ENCODE data around the gene TECR.
A peak's percentile ranks its signal among the peaks of the same experiment; 100 is the strongest.
"Not testable (repeated sequence)": the region's sequence is repeated elsewhere in the genome, so short reads cannot be mapped to it uniquely, and the experiment has no call there.

Gene TECR

GRCh38 chr19:14540741-14541525 lies 11.5 kb downstream of the TECR start:
- DNase-seq = no peak

- DNase-seq = not testable (repeated sequence)
These were observed 12.6 kb downstream of the TECR start for GRCh38 chr19:14541979-14542378.

DNA sequence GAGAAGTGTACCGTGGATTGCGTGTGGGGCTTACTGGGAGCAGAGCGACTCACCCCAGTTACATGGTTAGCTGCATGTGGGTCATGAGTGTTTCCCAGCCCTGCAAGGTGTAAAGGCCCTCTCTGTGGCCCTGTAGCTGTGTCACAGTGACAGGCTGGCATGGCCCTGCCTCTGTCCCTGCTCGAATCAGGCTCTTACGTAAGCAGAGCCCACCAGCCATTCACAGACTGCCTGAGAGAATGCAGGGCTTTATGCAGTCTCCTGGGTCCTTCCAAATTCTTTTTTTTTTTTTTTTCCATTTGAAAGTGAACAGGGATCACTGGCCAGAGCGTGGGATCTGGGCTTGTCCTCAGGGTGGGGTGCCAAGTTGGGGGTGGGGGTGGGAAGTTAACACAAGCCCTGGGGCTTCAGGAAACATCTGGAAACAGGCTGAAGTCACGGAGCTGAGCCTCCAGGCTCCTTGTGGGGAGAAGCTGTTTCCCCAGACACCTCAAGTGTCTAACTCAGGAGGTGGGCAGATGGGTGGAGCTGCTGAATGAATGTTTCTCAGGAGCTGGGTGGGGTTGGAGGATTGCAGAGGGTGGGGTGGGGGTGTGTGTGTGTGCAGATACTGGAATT lies 13.4 kb downstream of the TECR start:
- peak; percentile 52 for DNase-seq

- DNase-seq = no peak
These were observed 14.7 kb downstream of the TECR start for GRCh38 chr19:14544047-14544446.

DNA sequence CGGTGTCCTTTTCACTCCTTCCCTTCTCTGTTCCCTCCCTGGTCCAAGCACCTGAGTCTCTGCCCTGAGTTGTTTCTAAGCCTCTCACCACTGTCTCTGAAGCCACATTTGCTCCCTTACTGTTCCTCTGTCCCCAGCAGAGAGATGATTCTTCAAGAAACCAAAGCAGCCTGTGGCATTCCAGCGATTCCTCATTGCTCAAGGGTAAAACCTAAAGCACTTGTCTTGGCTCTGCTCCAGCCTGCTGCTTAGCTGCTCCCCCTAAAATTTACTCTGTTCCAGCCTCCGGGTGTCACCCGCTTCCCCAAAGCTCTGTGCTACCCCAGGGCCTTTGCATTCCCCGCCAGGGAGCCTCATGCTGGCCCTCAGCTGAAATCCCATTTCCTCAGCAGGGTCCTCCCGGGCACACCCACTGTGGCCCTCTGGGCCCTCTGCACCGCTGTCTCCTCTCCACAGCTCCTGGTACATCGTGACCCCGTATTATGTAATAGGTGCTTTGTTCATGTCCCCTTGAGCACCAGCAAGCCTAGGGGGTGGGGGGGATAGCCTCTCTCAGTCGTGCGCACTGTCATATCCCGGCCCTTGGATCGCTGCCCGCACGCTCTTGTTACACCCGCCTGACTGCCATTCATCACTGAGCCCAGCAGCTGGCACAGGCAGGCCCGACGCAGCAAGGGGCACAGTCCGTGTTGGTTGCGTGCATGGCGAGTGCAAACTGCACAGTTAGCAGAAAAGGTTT lies 15.8 kb downstream of the TECR start:
- no peak for DNase-seq

DNA sequence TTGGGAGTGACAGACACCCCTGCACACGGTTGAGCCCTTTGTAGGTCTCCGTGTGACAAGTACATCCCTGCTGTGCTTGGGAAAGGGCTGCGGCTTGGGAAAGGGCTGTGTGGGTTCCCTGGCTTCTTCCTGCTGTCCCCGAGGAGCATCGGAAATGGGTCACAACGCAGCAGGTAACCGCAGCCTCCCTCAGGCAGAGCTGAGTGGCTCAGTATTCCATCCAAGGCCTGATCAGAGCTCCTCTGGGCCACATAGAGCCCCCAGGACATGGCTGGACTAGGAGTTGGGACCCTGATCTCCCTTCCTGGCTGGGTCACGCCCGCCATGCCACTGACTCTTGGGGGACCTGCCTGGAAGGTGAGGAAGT lies 16.3 kb downstream of the TECR start:
- DNase-seq = no peak

- no peak for DNase-seq
These were observed 20.9 kb downstream of the TECR start for GRCh38 chr19:14550201-14550754.

- peak; percentile 90 for DNase-seq
These were observed 22.0 kb downstream of the TECR start for GRCh38 chr19:14551134-14552005.

DNA sequence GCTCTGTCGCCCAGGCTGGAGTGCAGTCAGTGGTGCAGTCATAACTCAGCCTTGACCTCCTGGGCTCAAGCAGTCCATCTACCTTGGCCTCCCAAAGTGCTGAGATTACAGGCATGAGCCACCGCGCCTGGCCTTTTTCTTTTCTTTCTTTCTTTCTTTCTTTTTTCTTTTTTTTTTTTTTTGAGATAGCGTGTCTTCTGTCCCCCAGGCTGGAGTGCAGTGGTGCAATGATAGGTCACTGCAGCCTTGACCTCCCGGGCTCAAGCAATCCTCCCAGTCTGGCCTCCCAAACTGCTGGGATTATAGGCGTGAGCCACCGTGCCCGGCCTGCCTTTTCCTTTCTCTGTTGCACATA lies 22.6 kb downstream of the TECR start:
- not testable (repeated sequence) for DNase-seq

GRCh38 chr19:14553042-14553938 lies 23.9 kb downstream of the TECR start:
- no peak for DNase-seq

- no peak for DNase-seq
These were observed 24.5 kb downstream of the TECR start for GRCh38 chr19:14553939-14554243.

GRCh38 chr19:14554382-14554812 lies 25.0 kb downstream of the TECR start:
- no peak for DNase-seq

- DNase-seq = no peak
These were observed 26.7 kb downstream of the TECR start for GRCh38 chr19:14555918-14556661.

- peak; percentile 76 for DNase-seq
These were observed 27.3 kb downstream of the TECR start for GRCh38 chr19:14556662-14557188.

GRCh38 chr19:14558370-14559066 lies 29.1 kb downstream of the TECR start:
- no peak for DNase-seq

DNA sequence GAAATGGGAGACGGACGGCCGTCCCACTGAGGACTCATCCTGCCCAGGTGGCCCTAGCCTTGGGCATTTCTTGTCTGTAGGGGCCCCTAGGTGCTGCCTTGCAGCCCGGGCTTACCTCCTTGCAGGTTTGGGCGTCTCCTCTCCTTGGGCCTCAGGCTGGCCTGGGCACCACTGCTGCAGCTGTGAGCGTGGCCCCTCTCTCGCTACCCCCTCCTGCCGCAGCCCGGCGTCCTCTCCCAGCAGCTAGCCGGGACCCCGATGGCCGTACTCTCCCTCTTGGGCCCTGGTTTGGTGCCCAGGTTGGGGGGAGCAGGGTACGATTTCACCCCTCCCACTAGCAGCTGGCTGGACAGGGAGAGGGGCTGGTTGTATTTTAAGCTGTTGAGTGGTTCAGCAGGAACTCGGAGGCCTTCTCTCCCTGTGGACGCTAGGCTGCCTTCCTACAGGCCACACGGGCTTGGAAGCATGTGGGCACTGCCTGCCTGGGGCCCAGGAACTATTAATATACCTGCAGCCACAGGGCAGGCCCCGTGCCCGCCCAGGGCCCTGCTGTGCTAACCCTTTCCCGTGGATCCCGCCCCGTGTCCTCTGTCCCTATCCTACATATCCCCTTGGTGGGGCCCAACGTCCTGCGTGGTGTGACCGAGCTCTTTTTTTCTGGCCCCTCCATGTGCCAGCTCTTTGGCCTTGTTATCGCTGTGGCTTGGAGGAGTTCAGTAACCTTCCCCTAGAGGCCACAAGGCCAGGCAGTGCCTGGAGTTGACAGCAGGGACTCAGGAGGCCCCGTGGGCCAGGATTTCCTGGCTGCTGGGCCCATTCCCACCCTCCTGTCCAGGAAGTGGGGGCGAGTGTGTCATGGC lies 30.8 kb downstream of the TECR start:
- DNase-seq = peak; percentile 41

DNA sequence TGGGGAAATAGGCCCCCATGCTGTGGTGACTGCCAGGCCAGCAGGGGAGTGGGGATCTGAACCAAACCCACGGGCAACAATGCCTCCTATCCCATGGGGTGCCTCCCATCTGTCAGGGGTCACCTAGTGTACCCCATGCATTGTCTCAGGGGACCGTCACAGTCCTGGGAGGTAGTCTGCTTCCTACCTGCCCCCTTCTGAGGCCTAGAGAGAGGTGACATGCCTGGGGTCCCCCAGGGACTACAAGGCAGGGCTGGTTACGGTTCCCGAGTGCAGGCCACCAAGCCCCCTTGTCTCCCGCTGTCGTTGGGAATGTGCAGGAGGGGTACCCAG lies 31.3 kb downstream of the TECR start:
- no peak for DNase-seq

DNA sequence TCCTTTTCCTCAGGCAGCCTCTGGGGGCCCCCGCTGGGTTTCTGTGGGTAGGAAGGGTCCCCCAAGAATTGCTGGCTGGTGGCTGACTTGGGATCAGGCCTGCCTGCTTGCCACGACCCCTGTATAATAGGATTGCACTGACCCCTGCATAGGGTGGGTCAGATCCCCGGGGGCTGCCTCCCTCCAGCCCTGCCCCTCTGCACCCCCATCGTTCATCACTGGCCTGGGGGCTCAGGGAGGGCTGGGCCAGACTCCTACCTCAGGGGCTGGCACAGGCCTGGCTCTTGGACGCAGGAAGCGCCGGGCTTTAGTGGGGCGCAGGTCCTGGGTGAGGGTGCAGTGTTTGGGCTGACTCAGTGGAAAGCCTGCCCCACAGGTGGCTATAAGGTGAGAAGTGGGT lies 31.9 kb downstream of the TECR start:
- no peak for DNase-seq

DNA sequence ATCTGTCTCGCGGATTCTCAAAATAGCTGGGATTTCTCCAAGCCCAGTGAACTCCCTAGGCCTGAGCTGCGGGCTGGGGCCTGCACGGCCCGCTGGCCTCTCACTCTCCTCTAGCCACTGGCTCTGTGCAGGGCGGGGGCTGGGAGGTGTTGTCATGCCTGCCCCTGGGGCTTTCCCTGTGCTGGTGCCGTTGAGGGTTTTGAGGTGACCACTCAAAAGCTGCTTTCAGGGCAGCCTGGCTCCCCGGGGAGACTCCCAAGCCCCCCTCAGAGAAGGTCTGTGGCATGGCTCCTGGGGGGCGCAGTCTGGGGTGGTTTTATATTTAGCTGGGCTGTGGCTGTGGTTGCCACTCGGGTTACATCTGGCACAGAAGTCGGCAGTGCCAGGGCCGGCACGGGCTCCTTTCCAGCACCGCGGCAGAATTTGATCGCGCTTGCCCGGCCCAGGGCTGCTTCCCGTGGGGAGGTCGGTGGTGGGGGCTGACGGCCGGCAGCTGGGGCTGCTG lies 32.5 kb downstream of the TECR start:
- DNase-seq = no peak
